HG03378 (cell line): ENCODE data around the gene SBNO2.
"Not testable (repeated sequence)": the region's sequence is repeated elsewhere in the genome, so short reads cannot be mapped to it uniquely, and the experiment has no call there.

ENCODE experiments used
- ATAC-seq: cut with Tn5 transposase; IDR thresholded peaks from one replicate; pipeline ENCODE4 v1.9.1; 2021; ENCODE audit warnings: mild to moderate bottlenecking, moderate library complexity; ENCODE audit not compliant: unreplicated experiment

SBNO2 gene

DNA sequence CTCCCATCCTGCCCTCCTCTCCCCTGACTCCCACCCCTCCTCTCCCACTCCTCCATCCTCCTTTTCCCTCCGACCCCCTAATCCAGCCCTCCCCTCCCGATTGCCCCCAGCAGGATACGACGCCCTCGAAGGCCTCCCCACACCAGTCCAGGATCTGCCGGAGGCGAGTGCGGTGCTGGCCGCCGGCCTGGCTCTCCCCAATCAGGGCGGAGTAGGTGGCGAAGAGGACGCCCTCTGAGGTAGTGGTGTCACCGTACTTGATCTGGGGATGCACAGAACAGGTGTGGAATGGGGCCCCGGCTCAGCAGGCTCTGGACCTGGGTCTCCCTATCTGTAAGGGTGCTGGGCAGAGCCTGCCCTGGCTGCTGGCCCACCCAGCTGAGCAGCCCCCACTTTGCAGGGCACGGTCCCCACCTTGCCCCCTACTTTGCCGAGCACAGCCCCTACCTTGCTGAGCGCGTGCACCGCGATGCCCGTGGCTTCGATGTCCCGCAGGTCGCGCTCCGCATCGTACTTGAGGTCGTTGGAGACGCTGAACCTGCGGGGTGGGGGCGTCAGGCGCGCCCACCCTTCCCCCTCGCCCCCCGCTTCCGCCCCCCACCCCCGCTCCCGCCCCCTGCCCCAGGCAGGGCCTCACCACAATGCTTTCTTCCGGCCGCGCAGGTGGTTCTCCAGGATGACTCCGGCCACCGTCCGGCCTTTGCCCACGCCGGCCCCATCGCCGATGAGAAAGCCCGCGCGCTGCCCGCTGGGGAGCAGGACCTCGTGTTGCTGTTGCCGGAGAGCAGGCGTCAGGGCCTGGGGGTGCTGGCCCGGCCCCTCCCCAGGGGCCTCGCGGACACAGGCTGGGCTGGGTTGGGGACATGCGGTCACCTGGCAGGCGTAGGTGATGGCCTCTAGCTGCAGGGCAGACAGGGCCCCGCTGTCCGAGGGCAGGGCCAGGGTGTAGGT lies 51.8 kb downstream of the SBNO2 start:
- ATAC-seq, result no peak

DNA sequence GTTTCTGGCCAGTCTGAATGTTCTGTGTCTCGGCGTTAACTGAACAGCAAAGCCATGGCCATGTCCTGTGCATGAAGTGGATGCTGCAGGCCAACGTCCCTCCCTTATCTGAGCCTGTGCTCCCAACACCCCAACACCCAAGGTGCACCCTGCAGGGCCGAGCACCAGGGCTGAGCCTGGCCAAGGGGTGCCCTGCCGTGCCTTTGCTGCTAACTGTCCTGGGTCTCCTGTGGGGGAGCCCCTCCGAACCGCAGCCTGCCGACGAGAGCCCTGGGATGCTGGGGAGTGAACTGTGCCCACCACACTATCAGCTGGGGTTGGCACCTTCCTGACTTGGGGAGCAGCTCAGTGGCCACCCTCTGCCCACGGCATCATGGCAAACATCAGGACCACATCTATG lies 52.7 kb downstream of the SBNO2 start:
- no peak for ATAC-seq

DNA sequence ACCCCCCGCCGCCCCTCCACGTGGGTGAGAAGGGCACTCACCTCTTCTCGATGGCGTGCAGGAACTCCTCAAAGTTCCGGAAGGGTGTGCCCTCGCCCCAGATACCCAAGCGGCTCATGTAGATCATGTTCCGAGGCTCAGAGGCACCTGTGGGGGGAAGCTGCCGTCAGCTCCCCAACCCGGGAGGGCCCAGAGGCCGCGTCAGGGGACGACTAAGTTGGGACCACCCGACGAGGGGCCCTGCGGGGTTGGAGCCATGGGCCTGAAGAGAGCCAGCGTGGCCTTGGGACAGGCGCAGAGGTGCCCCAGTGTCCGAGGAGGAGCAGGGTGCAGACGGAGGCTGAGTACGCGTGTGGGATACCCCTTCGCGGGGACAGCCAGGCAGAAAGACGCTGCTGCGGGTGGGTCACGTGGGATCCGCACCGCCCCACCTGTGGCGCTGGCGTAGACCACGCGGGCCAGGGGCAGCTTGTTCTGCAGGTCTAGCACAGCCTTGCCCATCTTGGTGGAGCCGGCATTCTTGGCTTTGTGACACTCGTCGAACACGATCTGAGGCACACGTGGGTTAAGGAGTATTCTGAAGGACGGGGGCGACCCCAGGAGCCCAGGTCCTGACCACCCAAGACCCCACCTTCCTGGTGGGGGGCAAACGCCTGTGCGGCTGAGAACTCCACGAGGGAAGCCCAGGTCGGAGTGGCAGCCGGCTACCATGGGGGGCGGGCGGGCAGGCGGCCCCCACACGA lies 54.4 kb downstream of the SBNO2 start:
- no peak for ATAC-seq

DNA sequence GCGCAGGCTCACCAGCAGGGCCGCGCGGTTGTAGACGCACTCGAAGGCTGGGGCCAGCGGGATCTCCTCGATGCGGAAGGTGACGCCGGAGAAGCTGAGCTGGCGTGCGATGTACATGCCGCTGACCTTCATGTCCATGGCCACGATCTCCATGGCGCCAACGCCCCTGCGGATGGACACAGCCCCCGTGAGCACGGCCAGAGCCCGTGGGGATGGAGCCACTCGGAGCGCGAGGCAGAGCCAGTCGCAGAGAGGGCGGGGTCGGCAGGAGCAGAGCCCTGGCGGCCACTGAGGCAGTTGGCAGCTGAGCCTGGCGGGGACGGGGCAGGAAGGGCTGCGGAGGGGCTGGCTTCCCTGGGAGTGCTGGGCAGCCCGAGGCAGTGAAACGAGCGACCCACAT lies 55.1 kb downstream of the SBNO2 start:
- no peak for ATAC-seq

DNA sequence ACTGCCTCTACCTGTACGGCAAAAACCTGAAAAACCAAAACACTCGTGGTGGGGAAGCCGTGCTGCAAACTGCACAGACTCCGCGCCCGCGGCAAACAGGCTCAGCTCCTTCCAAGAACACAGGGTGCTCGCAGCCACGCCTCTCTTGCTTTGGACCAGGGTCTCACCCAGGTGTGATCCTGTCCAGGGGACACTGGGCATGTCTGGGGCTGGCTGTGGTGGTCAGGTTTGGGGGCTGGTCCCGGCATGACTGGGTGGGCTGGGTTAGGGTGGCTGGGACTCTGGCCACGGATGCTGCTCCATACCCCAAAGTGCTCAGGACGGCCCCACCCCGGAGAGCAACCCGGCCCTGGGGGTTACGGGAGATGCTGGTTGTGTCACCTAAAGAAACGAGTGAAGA lies 56.4 kb downstream of the SBNO2 start:
- ATAC-seq, result no peak

DNA sequence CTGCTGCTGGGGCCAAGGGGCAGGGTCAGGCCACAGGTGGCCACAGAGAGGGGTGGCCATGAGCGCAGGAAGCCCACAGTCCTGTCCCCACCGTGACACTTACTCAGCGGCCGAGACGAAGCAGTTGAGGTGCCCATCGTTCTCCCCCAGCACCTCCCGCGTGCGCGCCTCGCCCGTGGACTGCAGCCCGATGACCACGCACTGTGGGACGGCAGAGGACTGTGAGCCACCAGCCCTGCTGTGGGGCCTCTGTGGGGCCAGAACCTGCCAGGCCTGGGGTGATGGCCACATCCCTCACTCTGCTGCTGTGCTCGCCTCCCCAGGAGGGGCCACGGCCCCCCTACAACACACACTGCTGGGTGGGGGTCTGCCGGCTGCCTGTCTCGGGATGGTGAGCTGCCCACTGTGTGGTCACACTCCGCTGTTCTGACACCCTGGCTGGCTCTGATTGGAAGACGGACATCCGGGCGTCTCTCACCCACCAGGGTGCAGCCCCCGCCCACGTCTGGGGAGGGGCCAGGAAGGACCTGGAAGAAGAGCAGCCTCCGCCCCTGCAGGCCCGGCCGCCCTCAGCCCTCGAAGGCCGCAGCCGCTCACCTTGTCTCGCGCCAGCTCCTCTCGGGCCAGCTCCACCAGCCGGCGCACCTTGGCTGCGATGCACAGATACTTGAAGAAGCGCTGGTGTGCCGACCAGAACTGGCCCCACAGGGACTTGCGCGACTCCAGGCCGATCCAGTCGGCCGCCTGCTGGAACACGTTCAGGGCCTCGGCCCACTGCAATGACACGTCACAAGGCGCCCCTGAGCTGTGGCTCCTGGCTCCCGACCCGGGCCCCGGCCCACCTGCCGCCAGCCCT lies 57.1 kb downstream of the SBNO2 start:
- no peak for ATAC-seq

DNA sequence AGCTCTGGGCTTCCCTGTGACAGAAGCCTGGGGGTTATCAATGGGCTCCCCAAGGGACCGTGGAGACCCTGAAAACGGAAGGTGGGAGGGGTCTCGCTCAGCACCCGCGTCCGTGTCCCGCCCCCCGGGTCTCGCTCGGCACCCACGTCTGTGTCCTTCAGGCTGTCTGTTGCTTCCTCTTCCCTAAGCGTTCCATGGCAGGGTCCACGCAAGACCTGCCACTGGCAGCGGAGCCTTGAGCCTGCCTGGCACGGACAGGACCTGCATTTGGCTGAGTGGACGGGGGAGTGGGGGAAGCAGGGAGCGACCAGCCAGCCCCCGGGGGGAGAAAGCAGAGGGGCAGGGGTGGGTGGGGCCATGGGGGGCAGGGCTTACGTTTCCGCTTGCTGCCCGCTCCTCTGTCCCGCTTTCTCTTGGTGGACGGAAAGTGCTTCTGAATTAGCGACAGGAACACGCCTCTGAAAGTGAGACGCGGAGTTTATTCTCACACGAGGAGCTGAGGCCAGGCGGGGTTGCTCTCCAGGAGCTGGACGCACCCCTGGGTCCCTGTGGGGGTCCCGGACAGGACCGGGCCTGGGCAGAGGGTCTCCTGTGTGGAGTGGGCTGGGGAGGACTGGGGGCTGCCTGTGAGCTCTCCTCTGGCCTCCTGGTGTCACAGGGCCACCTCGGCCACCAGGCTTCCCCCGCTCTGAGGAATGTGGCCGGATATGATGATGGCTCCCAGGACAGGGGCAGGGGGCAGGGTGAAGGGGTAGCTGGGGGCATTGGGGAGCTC lies 58.2 kb downstream of the SBNO2 start:
- ATAC-seq, result no peak

DNA sequence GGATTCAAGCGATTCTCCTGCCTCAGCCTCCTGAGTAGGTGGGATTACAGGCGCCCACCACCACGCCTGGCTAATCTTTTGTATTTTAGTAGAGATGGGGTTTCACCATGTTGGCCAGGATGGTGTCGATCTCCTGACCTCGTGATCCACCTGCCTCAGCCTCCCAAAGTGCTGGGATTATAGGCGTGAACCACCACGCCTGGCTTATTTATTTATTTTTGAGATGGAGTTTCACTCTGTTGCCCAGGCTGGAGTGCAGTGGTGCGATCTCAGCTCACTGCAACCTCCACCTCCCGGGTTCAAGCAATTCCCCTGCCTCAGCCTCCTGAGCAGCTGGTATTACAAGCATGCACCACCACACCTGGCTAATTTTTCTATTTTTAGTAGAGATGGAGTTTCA lies 59.3 kb downstream of the SBNO2 start:
- ATAC-seq, result not testable (repeated sequence)

DNA sequence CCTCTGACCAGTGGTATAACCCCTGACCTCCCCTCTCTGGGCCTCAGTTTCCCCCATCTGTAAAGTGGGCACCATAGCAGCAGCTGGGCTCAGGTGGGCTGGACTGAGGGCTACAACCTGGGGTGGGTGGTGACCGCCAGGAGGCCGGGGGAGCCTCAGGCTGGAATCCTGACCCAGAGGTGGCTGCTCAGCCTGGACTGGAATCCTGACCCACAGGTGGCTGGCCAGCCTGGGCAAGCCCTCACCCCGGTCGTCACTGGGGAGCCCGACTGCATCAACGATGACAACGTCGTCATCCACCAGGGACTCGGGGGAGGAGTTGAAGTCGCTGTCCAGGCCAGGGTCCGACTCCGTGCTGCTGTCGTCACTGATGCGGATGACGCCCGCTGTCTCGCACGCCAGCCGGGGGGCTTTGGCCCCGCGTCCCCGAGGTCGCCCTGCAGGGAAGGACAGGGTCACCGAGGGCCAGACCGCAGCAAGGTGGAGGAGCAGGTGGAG lies 60.0 kb downstream of the SBNO2 start:
- ATAC-seq, result no peak

DNA sequence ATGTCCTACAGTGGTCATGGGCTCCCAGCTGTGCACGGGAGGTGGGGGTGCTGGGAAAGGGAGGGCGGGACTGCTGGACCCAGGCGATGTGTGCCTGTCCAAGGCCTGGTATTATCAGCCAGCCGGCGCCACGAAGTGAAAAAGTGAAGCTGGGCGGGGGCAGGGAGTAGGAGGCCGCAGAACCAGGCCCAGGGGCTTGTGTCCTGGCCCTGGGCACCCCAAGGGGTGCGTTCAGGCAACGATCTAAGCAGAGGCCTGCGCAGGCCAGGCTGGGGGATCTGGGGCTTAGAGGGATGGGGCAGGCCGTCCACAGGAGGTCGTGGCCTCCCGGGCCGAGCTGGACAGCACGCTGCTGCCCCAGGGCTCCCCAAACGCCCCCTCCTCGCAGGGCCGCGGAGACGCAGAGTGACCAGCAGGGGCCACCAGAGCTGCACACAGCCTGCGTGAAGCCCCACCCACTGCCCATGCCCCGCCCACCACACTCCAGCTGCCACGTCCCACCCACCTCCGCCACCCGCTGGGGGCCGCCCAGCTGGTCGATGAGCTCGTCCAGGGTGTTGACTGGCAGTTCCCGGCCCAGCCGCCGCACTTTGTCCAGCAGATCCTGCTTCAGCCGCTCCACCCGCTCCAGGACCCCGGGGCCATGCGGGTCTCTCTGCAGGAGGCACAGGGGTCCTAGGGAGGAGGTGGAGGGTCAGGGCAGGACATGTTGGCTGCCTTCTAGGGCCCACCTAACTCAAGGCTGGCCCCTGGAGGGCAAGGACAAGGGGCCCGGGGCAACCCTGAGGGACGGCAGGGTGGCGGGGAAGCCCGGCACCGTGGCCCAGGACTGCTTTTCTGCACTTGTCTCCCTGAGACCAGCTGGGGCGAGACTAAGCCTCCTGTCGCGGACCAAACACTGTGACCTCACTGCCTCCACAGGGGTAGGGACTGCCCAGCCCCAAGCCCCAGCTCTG lies 60.8 kb downstream of the SBNO2 start:
- ATAC-seq, result no peak

DNA sequence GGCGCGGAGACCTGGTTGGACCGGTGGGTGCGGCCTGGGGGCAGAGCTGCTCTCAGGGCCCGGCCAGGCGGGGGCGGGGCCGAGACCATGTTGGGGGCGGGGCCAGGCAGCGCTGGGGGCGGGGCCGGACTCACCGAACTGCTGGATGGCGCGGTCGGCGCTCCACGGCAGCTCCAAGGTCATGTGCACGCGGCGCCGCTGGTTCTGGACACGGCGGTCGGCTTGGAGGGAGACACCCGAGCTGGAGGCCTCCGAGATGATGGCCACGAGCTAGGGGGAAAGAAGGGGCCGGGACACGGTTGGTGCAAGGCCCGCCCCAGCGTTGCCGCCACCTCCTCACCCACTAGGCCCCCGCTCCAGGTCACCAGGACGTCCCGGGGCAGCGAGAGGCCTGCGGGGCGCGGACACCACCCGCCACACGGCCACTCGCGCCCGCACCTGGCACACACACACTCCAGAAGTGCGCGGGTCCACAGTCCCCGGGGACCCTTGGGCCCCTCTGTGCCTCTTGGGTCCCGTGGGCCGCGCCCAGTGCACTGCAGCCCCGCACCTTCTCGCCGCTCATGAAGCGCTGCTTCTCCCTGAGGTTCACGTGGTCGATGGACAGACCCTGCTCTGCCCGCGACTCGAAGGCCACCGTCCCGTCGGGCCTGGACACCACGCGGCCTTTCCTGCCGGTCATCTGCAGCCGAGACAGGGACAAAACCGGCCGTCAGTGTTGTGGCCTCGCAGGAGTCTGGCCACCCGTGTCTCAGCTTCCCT lies 61.6 kb downstream of the SBNO2 start:
- no peak for ATAC-seq

DNA sequence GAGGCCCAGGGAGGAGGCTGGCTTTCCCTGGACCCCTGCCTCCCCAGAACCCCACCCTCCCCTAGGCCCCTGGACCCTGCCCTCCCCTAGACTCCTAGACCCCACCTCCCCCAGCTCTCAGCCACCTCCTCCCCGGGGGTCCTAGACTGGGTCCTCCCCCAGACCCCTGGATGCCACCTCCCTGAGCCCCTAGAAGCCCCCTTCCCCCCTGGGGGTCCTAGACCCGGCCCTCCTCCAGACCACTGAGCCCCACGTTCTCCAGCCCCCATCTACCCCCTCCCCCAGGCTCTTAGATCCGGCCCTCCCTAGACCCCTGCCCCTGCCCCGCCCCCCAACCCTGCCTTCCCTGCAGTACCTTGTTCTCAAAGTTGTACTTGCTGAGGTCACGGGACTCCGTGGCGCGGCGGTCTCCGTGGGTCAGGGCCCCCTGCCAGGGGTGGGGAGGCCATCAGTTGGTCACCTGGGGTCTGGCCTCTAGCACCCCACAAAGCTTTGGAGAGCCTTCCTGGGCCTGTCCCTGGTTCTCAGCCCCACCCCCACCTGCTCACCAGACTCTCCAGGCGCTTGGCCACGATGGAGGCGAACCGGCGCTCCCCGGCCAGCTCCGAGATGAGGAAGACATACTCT lies 62.3 kb downstream of the SBNO2 start:
- no peak for ATAC-seq

DNA sequence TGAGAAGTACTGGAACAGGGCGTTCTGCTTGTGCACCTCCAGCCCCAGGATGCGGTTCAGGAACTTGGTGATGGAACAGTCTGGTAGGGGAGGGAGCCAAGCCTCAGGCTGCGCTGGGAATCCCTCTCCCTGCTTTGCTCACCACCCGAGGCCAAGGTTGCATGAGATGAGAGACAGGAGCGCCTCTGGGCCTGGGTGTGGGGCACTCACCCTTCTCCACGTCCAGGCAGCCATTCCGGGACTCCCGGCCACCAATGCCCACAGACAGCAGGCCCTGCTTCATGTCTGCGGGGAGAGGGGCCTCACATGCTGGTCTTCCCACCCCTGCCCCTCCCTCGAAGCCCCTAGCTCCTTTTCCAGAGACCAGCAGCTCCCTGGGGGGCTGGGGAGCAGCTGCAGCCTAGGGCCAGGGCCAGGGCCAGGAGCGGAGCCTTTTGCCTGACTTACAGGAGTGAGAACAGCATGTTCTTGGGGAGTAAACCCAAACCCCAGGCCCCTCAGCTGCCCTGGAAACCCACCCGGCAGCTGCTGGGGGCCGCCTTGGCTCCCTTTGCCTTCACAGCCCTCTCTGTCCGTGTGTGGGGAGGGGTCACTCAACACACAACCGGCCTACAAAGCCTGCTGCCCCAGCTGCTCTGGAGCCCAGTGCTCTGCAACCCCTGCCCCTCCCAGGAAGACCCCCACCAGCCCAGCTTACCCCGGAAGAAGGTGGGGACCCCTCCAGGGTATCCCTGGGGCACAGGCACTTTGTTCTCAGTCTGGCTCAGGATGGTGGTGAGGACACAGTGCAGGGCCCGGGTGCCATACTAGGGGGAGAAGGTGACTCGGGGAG lies 63.0 kb downstream of the SBNO2 start:
- ATAC-seq, result no peak

DNA sequence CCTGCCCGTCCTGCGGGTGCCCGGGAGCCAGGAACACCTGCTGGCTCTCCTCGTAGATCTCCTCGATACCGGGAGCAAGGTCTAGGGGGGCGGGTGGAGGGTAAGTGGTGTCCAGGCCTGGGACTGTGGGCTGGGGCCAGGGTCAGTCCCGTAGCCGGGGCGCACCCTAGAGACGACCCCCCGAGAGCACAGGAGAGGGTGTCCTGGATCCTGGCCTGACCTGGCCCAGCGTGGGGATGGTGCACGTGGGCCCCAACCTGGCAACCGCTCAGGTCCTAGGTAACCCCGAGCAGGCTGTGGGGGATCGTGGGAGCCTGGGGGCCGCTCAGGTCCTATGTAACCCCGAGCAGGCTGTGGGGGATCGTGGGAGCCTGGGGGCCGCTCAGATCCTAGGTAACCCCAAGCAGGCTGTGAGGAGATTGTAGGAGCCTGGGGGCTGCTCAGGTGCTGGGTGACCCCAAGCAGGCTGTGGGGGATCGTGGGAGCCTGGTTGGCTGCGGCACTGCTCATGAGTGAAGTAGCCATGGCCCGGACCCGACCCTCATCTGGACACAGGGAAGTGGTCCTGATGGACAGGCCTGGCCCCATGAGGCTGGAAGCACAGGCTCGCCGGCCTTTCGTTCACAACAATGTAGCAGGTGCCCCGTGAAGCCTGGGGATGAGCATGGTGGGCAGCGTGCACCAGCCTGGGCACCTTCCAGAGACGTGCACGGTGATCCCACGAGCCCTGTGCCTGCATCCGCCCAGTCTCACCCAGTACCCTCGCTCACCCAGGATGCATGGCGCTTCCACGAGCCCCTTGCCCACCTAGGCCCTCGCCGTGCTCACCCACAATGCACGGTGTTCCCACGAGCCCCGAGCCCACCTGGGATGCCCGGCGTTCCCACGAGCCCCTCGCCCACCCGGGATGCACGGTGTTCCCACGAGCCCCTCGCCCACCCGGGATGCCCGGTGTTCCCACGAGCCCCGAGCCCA lies 64.1 kb downstream of the SBNO2 start:
- no peak for ATAC-seq

DNA sequence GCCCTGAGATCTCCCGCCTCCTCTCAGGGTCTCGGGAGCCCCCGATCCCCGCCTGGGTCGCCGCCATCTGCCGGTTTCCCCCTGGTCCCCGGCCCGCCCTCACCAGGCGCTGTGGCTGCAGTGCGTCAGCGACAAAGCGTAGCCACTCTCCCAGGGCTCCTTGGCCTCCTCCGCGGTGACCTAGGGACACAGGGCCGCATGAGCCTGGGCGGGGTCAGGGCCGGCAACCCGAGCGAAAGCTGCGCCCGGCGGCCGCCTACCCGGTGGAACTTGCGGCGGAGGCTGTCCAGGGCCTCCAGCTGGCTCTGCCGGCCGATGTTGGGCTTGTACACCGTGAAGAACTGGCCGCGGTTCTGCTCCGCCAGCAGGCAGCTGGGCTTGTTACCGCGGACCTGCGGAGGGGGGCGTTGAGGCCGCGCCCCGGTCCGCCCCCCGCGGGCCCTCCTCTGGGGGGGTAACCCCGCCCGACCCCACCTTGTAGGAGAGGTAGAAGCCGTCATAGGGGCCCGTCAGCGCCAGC lies 65.0 kb downstream of the SBNO2 start:
- ATAC-seq, result no peak
